NCI-H2107 treated with DMSO at 0.1 percent for 48 hours (cell line): Measurements from ENCODE around the gene EDEM2.
"Not testable (repeated sequence)": the region's sequence is repeated elsewhere in the genome, so short reads cannot be mapped to it uniquely, and the experiment has no call there.

ENCODE experiments used
- DNase-seq: peaks from one replicate; lab custom pipeline; 2025; ENCODE audit not compliant: unreplicated experiment; lab: John Stamatoyannopoulos, UW

Gene EDEM2

DNA sequence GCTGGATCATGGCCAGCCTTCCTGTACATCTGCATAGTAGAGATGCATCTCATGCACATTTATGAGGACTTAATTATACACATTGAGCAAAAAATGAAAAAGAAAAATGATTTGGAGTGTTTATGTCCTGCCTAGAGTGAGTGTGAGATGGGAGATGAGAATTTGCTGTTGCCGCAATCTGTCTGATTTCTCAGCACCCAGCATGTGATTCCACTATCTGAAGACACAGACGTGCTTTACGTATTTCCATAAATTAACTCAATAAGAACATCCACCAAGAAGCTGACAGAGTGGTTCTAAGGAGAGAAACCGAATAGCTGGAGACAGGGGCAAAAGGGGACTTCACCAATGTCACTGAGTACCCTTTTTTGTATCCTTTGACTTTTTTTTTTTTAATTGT is 15.2 kb downstream of the EDEM2 start:
- no peak for DNase-seq

DNA sequence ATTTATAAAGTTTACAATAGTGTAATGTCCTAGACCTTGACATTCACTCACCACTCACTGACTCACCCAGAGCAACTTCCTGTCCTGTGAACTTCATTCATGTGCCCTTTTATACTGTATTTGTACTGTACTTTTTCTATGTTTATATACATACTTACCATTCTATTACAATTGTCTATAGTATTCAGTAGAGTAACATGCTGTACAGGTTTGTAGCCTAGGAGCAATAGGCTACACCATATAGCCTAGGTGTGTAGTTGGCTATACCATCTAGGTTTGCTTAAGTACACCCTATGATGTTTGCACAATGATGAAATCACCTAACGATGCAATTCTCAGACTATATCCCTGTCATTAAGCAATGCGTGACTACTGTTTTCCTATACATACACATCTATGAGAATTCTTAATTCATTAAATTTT is 17.5 kb downstream of the EDEM2 start:
- no peak for DNase-seq

DNA sequence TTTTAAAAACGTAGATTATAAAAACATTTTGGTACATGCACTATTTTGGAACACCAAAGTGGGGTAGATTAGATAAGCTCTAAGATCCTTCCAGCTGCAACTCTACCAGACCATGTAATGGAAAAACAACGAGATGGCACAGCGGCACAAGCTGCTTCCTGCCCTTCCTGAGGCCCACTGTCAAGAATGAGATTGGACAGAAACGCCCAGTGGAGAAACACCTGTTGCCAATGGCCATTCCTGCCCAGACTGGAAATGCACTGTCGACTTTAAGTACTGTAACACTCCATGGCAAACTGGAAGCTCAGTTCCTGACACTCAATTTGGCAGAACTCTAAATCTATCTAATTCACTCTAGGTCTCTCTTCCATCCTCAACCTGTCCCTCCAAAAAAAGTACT is 21.4 kb downstream of the EDEM2 start:
- no peak for DNase-seq

DNA sequence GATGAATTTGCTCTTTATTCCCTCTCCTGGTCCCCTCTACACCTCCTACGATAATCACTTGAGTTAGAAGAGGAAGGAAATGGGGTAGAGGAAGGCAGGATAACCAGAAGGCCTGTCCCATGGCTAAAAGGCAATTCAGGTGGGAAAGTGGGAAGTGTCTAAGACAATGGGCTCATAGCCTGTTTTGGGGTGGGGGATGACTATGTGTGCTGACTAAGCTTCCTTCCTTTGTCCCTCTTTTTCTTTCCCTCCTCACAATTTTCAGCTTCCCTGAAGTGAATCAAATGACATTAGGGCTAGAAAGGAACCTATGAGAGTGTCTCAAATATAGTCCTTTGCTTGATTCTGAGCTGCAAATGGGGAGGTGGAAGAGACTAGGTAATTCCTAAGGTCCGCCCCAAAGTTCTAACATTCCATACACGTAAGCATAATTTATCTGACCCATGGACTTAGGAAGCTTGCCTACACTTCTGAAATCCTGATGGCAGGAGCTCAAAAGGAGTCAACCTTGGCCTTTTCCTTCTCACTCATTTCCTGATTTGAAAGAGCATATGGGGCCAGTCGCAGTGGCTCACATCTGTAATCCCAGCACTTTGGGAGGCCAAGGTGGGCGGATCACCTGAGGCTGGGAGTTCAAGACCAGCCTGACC is 24.3 kb downstream of the EDEM2 start:
- no peak for DNase-seq

DNA sequence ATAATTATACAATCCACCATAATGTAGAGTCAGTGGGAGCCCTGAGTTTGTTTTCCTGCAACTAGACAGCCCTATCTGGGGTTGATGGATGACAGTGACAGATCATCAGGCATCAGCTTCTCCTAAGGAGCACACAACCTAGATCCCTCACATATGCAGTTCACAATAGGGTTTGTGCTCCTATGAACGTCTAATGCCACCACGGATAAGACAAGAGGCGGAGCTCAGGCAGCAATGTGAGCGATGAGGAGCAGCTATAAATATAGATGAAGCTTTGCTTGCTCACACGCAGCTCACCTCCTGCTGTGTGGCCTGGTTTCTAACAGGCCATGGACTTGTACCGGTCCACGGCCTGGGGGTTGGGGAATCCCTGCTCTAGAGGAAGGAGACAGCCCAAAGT is 25.9 kb downstream of the EDEM2 start:
- no peak for DNase-seq

GRCh38 chr20:35120012-35120701 is 27.0 kb downstream of the EDEM2 start:
- DNase-seq, result no peak

- DNase-seq, result no peak
These were observed 29.5 kb downstream of the EDEM2 start for GRCh38 chr20:35117629-35118028.

DNA sequence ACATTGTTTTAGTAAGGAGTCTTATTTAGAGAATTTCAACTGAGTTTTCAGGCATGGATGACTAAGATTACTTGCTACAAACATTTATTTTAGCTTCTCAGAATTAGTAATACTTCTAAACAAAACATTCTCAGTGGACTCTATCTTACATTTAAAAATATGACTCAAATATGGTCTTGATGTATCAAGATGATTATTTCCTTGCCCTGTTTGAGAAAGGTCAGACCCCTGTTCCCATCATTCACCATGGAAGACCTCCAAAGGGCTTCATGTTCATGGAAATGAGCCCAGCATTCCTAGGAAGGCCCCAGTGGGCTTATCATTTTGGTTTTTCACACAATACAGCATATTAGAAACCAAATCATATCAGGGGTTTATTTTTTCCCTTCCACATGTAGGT is 29.9 kb downstream of the EDEM2 start:
- DNase-seq, result no peak

- DNase-seq, result no peak
These were observed 30.9 kb downstream of the EDEM2 start for GRCh38 chr20:35116258-35116657.

DNA sequence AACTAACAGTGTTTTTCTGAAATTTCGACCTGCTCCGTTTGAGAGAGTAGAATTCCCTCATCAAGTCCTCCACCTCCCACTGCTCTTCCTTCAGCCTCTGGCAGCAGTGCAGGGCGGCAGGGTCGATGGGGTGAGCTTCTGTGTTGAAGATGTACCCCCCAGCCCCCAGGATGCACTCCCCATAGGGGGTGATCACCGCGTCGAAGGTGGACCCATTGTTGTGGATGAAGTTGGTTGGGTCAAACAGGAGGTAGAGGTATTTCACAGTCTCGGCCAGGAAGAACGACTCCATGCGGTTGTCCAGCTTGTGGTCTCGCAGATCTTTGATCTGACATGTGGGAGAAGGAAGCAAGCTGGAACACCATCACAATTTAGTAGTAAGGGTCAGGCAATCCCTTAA is 31.5 kb downstream of the EDEM2 start:
- DNase-seq, result no peak

DNA sequence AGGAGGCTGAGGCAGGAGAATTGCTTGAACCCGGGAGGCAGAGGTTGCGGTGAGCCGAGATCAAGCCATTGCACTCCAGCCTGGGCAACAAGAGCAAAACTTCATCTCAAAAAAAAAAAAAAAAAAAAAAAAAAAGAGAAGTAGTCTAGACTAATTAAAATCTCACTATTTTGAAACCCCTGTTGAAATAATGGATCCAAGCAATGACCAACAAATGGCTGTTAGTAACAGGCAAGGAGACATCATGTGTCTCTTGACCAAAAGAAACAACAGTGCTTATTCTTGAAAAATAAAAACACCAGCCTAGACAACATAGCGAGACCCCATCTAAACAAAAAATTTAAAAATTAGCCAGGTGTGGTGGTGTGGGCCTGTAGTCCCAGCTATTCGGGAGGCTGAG is 34.9 kb downstream of the EDEM2 start:
- not testable (repeated sequence) for DNase-seq

DNA sequence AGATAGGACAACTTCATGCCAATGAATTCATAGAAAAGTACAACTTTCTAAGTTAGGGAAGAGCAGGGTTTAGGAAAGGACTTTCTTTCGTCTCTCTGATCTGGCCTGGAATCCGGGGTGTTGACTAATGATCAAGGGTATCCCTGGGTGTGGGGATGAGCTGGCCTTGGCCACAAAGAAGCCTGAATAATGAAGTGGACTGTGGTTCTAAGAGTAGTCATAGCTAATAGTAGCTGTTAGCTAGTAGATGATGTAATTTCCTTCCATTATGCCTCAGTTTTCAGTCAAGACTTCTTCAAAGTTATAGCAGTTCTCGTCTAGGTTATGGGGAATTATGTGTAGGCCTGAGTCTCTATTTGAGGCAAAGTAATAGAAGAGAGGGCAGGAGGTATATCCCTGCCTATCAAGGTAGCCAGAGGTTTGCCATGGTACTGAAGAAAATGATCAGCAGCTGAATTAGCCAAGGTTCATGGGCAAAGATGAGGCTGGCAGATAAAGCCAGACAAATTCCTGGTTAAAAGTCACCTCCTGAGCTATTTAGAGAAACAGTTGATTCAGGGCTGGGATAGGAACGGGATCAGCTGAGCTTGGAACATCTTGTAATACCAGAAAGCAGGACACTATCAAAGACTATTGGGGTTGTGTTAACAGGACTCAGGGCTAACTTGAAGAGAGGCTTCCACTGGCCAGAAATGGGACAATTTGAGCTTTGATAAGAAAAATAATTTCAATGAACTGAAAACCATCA is 35.8 kb downstream of the EDEM2 start:
- DNase-seq, result no peak

DNA sequence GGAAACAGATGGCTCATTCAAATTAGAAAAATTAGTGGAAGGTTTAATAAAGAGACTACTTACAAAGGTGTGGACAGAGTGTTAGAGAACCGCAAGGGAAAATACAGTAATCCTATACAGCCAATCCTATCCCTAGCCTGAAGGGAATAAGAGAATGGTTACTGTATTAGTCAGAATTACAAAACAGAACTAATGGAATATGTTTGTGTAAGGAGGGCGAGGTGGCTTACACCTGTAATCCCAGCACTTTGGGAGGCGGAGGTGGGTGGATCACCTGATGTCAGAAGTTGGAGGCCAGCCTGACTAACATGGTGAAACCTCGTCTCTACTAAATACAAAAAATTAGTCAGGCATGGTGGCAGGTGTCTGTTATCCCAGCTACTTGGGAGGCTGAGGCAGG is 38.2 kb downstream of the EDEM2 start:
- no peak for DNase-seq

DNA sequence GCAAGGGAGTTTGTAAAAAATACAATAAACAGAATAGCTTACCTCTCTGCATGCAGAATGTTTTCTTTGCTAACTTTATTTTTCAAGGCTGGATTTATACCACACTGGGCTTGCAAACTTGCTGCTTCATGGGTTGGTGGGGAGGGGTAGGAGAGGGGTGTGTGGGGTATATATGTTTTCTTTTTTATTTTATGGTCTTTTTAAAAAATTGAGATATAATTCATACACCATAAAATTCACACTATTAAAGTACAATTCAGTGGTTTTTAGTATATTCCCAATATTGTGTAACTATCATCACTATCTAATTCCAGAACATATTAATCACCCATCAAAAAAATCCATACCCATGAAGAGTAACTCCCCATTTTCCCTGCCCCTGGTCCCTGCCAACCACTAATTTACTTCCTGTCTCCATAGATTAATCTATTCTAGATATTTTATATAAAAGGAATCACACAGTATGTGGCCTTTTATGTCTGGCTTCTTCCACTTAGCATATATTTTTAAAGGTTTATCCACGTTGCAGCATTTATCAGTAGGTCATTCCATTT is 40.2 kb downstream of the EDEM2 start:
- DNase-seq, result no peak

DNA sequence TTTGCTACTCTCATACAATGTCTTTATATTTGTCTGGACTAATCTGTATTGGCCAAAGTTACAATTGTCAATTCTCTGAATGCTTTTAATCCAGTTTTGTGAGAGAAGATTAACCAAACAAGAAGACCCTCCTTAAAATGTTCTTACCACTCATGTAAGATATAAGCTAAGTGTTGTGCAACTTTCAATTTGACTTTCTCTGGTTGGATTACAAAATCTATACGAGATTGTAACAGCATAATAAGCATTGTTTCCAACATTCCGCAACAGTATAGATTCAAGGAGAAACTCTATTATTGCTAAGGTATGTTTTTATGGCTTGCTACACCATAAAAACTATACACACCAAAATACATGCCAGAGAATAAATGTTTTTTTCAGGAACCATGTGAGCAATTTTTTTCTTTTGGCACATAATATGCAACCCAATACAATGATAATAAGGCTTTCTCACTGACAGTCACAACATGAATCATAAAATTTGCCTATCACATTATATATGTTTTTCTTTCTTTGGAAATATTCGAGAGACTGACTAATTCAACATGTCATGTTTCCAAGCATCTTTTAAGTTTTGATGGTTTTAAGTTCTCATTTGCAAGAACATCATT is 42.3 kb downstream of the EDEM2 start:
- no peak for DNase-seq

GRCh38 chr20:35101620-35102019 is 45.5 kb downstream of the EDEM2 start:
- no peak for DNase-seq

DNA sequence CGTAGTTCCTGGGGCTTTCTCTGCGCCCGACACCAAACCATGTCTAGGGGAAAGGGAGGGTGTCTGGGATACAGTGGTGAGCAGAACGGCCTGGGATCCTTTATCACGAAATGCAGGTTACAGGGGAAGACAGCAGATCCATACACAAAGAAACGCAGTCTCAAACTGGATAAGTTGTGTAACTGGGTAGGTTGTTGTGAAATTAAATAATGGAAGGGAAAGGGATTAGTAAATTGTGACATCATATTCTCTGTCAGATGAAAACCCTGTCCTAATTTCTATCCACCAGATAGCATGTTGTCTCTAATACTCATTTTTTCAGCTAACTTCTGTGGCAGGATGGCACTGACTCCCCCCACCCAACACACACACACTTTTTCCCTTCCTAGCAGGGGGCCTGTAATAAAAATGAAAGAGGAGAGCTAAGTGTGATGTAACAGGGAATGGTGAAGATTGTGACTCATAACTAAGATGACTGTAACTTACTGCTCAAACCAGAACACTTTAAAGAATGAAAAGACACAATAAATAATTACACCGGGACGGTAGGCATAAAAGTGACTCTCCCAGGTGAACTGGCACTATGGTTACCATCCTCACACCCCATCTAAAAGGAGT is 53.8 kb downstream of the EDEM2 start:
- no peak for DNase-seq

- peak; percentile 42 for DNase-seq
These were observed 54.4 kb downstream of the EDEM2 start, which contains the start of gene TRPC4AP for GRCh38 chr20:35092524-35093266. Gene TRPC4AP (minus strand): TSS chr20:35092807. CDS start chr20:35092781, 26 bp downstream.

- no peak for DNase-seq
These were observed 55.2 kb downstream of the EDEM2 start for GRCh38 chr20:35091816-35092523.
